Fibroblast of upper back skin (primary cell): ENCODE results near the gene WLS.
"Not testable (repeated sequence)": the region's sequence is repeated elsewhere in the genome, so short reads cannot be mapped to it uniquely, and the experiment has no call there.

Experiments
- DNase-seq: peaks from one replicate; pipeline ENCODE4 v3.0.0-alpha.2; 2013

Gene WLS

GRCh38 chr1:68163220-68163619, 69.1 kb downstream of the WLS start:
- no peak for DNase-seq

- DNase-seq: no peak
Measured at GRCh38 chr1:68162761-68163160, 69.6 kb downstream of the WLS start.

GRCh38 chr1:68161672-68162071, 70.7 kb downstream of the WLS start:
- DNase-seq: not testable (repeated sequence)

- DNase-seq: not testable (repeated sequence)
Measured at GRCh38 chr1:68160935-68161334, 71.4 kb downstream of the WLS start.

GRCh38 chr1:68160021-68160420, 72.3 kb downstream of the WLS start:
- no peak for DNase-seq

- no peak for DNase-seq
Measured at GRCh38 chr1:68158837-68159236, 73.5 kb downstream of the WLS start.

- no peak for DNase-seq
Measured at GRCh38 chr1:68157416-68157815, 74.9 kb downstream of the WLS start.

- no peak for DNase-seq
Measured at GRCh38 chr1:68151690-68152089, 80.6 kb downstream of the WLS start.

GRCh38 chr1:68149907-68150306, 82.4 kb downstream of the WLS start:
- DNase-seq: no peak

- no peak for DNase-seq
Measured at GRCh38 chr1:68149110-68149798, 83.1 kb downstream of the WLS start.

GRCh38 chr1:68148631-68149030, 83.7 kb downstream of the WLS start:
- no peak for DNase-seq

GRCh38 chr1:68147534-68148171, 84.7 kb downstream of the WLS start:
- no peak for DNase-seq

GRCh38 chr1:68145418-68146126, 86.8 kb downstream of the WLS start:
- no peak for DNase-seq

- no peak for DNase-seq
Measured at GRCh38 chr1:68144856-68145255, 87.5 kb downstream of the WLS start.

GRCh38 chr1:68143633-68144032, 88.7 kb downstream of the WLS start:
- DNase-seq: no peak

GRCh38 chr1:68142461-68142860, 89.9 kb downstream of the WLS start:
- DNase-seq: no peak

- DNase-seq: no peak
Measured at GRCh38 chr1:68142036-68142435, 90.3 kb downstream of the WLS start.

- peak; percentile 83 for DNase-seq
Measured at GRCh38 chr1:68141071-68142021, 91.0 kb downstream of the WLS start.

- DNase-seq: peak; percentile 19
Measured at GRCh38 chr1:68140536-68140935, 91.8 kb downstream of the WLS start.

- no peak for DNase-seq
Measured at GRCh38 chr1:68136187-68136586, 96.1 kb downstream of the WLS start.

- DNase-seq: peak; percentile 82
Measured at GRCh38 chr1:68132426-68133130, 99.7 kb downstream of the WLS start.

- no peak for DNase-seq
Measured at GRCh38 chr1:68131261-68131660, 101.1 kb downstream of the WLS start.
